ENCODE data around the gene ACOXL.

ACOXL gene

DNA sequence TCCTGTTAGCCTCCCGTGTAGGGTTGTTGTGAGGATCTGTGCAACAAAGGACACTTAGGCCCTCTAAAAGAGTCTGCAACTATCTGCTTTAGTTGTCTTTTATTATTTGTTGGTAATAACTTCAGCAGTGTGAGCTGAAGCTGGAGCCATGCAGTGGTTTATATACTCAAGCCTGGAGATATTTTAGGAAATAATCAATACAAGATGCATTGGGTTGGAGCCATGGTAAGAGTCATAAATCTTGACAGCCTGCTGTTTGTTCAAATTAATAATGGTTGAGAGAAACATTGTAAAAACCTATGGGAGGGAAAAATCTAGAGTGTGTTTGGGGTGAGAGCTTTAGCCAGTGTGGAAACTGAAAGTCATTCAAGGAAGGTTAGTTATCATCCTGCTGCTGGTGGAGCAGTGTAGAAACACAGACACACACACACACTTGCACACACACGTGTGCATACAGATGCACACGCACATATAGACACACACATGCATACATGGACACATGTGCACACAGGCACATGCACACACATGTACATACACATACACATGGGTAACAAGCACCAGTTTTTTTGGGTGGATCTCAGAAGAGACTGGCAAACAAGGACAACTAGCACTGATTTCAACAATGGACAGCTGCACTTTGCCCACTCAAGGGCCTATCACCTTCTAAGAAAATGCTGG lies 51.0 kb downstream of the ACOXL start:
- no peak for DNase-seq
- TF ChIP-seq GATA1 (IDR thresholded peaks at IDR 0.05; ENCODE audit: low read depth, low read length), result no peak
- no peak for TF ChIP-seq POLR2A (IDR thresholded peaks at IDR 0.05; ENCODE audit: low read length)

DNA sequence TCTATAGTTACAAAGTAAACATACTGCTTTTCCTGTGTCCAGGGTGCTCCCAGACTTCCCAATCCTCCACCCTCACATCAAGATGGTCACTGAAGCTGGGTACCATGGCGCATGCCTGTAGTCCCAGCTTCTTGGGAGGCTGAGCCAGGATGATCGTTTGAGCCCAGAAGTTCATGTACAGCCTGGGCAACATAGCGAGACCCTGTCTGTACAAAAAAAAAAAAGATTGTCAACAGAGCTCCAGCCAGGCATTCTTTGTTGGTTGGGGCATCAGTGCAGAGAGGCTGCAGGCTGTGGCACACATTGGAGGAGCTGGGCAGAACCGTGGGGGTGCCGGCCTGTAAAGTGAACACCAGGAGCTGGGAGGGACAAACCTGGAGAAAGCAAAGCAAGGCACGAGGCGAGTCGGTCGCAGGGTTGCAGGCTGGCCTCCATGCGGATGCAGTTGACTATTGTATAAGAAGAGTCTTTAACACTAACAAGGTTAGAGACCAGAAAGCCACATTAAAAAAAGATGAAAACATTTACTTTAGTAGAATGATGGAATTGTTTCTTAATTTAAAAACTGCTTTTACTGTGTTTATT lies 51.8 kb downstream of the ACOXL start:
- no peak for DNase-seq
- TF ChIP-seq GATA1 (IDR thresholded peaks at IDR 0.05; ENCODE audit: low read depth, low read length), result no peak

DNA sequence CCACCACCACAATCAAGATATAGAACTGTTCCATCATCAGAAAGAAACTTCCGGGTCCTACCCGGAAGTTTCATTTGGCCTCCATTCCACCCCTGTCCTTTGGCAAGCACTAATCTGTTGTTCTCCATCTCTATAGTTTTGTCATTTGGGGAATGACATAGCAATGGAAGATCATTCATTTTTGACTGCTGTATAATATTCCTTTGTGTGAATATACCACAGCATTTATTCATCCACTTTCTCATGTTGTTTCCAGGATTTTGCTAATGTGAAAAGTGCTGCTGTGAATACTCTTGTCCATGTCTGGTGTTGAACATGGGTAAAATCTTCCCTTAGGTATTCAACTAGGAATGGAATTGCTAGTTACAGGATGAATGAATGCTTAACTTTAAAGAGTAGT lies 53.1 kb downstream of the ACOXL start:
- no peak for DNase-seq
- TF ChIP-seq GATA1 (IDR thresholded peaks at IDR 0.05; ENCODE audit: low read depth, low read length) (no peak), POLR2A (IDR thresholded peaks at IDR 0.05; ENCODE audit: low read length) (no peak)

DNA sequence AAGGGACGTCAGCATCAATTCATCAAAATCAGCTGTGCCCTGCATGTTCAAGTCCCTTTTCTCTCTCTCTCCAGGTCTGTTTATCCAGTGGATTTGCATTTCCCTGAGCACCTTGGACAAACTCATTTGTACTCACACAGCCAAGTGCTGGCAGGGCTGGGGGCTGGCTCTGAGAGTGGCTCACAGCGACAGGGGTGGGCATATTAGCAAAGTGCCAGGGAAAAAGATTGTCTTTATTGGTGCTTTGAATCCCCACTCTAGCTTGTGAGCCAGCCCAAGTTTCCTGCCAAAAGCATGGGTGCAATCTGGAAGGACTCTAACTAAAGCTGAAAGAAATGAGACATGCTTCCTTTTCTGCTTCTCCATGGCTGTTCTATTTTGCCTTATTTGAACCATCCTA lies 56.6 kb downstream of the ACOXL start:
- no peak for DNase-seq
- TF ChIP-seq POLR2A (IDR thresholded peaks at IDR 0.05; ENCODE audit: low read length), result no peak
- TF ChIP-seq GATA1 (IDR thresholded peaks at IDR 0.05; ENCODE audit: low read depth, low read length), result no peak

DNA sequence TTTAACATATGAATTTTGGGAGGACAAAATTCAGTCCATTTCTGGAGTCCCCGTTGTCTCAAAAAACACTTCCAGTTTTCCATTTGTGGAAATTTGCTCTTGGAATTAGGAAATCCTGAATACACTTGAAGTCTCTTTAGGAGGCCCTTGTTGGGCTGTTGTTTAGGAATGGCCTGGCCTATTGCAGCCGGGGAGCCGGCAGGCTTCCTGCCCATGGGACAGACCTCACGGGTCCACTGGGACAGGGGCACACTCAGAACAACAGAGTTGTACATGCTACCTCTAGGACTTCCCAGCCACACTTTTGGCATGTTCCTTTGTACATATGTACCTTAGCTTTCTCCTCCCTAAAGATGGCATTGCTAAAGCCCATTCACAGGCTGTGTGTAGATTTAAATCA lies 57.3 kb downstream of the ACOXL start:
- no peak for DNase-seq
- TF ChIP-seq GATA1 (IDR thresholded peaks at IDR 0.05; ENCODE audit: low read depth, low read length) (no peak), POLR2A (IDR thresholded peaks at IDR 0.05; ENCODE audit: low read length) (no peak)

DNA sequence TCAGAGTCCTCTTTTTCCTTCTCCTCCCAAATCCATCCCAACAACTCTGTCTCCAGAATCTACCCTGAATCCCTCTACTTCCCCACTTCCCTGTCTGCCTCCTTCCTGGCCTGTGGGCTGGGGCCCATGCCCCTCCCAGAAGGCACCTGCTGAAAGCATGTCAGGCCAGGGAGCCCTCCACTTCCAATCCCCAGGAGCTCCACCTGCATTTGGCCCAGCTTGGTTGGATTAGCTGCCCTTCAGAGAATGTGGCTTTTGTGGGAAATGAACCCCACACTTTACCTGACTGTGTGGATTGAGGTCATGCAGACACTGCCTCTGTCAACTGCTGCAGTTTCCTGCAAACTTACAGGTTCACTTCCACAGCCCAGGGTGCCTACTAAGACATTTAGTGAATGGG lies 58.5 kb downstream of the ACOXL start:
- no peak for DNase-seq
- TF ChIP-seq GATA1 (IDR thresholded peaks at IDR 0.05; ENCODE audit: low read depth, low read length), result no peak
- no peak for TF ChIP-seq POLR2A (IDR thresholded peaks at IDR 0.05; ENCODE audit: low read length)

DNA sequence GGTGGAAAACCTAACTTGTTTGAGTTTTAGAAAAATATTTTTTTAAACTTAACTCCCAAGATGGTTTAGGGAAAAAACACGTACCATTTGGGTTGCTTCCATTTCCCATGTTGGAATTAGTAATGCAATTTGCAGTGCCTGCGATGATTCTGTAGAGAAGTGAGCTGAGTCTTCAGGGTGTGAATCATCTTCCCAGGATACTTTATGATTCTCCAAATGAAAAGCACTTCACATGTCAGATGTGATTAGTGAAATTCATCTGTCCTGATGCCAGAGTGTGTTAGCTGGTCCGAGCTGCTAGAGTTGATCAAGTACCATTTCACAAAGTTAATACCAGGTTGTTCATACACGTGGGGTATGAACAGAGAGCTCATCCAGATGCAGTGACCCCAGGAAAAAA lies 59.1 kb downstream of the ACOXL start:
- TF ChIP-seq POLR2A (IDR thresholded peaks at IDR 0.05; ENCODE audit: low read length), result no peak
- TF ChIP-seq GATA1 (IDR thresholded peaks at IDR 0.05; ENCODE audit: low read depth, low read length), result no peak
- no peak for DNase-seq

DNA sequence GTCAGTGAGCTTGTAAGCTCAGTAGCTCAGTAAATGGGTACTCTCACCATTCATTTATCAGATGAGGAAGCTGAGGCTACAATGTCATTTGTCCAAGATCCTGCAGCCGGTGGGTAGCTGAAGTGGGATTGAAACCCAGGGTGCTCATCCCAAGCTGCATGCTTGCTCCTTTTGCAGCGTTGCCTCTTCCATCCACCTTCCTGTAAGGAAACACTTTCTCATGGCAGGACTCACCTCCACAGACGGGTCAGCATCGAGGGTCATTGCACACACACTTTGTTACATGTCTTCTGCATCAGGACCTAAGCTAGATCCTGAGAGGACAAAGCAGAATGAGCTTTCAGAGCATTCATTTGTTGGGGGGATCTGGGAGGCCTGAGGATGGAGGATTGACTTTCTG lies 60.7 kb downstream of the ACOXL start:
- DNase-seq, result no peak
- TF ChIP-seq POLR2A (IDR thresholded peaks at IDR 0.05; ENCODE audit: low read length) (no peak), GATA1 (IDR thresholded peaks at IDR 0.05; ENCODE audit: low read depth, low read length) (no peak)

DNA sequence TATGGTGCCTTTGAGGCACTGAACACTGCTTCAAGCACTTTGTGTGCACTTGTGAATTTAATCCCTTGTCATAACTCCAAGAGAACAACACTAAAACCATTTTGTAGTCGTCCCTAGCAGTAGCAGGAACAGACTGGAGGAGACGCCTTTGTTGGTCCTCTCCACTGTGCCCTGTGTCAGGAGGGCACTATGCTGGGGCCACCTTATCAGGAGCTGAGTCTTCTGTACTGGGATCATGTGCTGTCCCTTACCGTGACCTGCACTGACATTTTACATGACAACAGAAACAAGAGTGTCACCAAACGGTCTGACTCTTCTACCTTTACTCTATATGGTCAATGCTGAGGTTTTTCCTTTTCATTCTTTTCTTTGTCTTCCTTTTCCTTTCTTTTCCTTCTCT lies 62.0 kb downstream of the ACOXL start:
- no peak for DNase-seq
- TF ChIP-seq POLR2A (IDR thresholded peaks at IDR 0.05; ENCODE audit: low read length) (no peak), GATA1 (IDR thresholded peaks at IDR 0.05; ENCODE audit: low read depth, low read length) (no peak)

DNA sequence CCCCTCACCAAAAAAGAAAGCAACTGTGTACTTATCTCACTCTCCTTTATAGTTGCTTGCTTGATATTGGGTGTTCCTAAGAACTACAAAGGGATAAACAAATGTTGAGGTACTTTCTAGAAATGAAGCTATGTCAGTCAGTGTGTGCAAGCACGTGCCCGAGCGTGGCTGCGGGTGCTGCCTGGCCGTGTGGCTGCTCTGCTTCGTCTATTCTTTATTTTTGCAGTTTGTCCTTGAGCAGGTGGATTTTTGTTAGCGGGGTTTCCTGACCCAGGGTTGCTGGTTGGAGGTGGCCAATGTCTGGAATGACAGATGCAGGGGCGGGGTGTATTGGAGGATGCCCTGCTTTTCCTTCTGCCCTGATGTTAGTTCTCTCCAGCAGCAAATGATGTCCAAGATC lies 62.6 kb downstream of the ACOXL start:
- TF ChIP-seq POLR2A (IDR thresholded peaks at IDR 0.05; ENCODE audit: low read length) (no peak), GATA1 (IDR thresholded peaks at IDR 0.05; ENCODE audit: low read depth, low read length) (no peak)

DNA sequence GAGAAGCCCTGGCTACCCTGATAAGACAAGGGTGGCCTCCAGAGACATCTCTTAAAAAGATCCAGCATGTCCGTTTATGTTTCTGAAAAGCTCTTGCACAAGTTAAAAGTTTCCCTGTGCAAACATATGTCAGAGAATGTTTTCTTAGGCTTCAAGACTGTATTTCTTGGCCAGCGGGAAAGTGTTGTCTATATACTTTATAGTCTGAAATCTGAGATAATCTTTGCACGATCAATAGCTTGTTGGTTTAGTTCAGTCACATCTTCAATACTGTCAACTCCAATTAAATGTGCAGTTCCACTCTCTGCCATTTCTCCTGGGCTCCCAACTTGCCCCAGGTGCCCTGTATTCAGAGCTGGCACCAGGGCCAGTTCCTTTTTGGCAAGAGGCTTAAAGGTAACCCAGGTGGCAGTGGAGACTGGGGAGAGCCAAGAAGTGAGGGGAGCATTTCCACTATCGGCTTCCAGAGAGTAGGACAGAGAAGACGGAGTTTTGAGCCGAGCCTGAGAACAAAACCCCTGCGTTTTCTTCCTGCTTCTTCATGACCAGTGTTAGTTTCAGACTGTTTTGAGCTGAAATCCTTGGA lies 64.4 kb downstream of the ACOXL start:
- no peak for TF ChIP-seq GATA1 (IDR thresholded peaks at IDR 0.05; ENCODE audit: low read depth, low read length)
- no peak for TF ChIP-seq POLR2A (IDR thresholded peaks at IDR 0.05; ENCODE audit: low read length)
- DNase-seq, result no peak

More for the DNA sequence above, 62.6 kb downstream of the ACOXL start:
- DNase-seq, result no peak

DNA sequence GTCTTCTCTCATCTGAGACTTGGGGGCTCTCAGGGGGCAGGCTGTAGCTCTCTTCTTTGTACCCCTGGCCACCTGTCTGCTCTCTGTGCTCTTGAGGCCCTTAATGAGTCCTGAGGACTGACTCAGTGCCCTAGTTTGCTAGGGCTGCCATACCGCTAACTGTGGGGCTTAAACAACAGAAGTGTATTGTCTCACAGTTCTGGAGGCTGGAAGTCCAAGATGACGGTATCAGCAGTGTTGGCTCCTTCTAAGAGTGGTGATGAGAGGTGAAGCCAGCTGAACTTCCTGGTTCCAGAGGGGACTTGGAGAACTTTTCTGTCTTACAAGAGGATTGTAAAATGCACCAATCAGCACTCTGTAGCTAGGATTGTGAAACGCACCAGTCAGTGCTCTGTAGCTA lies 67.0 kb downstream of the ACOXL start:
- no peak for DNase-seq
- TF ChIP-seq GATA1 (IDR thresholded peaks at IDR 0.05; ENCODE audit: low read depth, low read length), result no peak
- TF ChIP-seq POLR2A (IDR thresholded peaks at IDR 0.05; ENCODE audit: low read length), result no peak

DNA sequence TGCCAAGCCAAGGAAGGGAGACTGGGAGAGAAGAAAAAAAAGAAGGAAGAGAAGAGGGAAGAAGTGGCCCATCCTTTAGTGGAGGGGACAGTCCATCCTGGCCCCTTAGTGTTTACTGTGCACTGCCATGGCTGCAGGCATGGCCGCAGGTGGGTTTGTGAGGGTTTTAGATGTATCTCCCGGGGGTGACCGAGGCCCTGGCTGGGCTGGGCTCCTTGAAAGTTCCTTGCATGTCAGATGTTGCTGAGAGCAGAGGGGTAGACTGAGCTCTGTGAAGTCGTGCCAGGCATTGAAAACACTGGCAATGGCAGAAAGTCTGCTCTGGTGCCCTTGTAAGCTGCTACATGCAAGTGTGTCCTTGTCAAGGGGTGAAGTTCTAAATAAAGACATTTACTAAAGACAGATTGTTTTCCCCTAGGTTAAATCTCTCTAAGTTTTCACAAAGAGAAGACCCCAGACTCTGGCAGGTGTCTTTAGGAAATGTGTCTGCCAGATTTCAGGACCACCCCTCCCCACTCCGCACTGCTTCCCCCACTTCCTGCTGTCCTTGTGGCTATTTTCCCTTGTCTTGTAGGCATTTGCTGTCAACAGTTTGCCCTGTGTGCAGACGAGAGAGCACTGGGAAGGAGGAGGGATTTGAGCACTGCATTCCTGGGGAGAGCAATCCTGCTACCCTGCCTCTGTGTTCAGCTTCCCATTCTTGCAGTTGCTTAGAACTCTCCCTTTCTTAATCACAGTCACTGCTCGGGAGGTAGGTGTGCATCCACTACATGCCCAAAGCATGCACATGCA lies 68.4 kb downstream of the ACOXL start:
- no peak for DNase-seq
- TF ChIP-seq POLR2A (IDR thresholded peaks at IDR 0.05; ENCODE audit: low read length), result no peak
- no peak for TF ChIP-seq GATA1 (IDR thresholded peaks at IDR 0.05; ENCODE audit: low read depth, low read length)

DNA sequence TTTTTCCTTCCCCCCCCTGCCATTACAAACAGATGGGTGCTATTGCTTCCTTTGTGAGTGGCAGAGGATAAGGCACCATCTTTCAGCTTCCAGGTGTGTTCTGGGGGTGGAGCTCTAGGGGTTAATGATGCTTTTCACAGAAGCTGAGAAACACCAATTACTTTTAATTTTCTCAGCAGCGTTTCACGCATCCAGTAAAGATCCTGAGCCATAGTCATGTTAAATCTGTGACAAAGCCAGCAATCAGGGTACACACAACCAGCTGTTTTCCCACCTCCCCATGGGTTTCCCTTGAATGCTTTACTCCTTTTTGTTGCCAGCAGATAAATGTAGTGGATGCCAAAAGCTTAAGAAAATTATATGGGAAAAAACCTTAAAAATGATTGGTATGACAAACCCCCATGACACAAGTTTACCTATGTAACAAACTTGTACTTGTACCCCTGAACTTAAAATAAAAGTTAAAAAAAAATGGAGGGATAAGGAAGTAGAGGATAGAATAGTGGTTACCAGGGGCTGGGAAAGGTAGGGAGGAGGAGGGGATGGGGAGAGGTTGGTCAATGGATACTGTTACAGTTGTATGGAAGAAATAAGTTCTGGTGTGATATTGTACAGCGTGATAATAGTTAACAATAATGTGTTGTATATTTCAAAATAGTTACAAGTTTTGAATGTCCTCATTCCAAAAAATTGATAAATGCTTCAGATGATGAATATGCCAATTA lies 70.0 kb downstream of the ACOXL start:
- TF ChIP-seq GATA1 (IDR thresholded peaks at IDR 0.05; ENCODE audit: low read depth, low read length) (no peak), POLR2A (IDR thresholded peaks at IDR 0.05; ENCODE audit: low read length) (no peak)
- no peak for DNase-seq

Measured in erythroblast (primary cell).